ENCODE data around the gene OR2T4. TPM values are rescaled to one million over a fixed set of nuclear protein-coding genes. Genes with fewer than 3 reads are reported as not detected.

The OR2T4 gene
- polyA plus RNA-seq, 1 donor from 2014 or later, result not detected

DNA sequence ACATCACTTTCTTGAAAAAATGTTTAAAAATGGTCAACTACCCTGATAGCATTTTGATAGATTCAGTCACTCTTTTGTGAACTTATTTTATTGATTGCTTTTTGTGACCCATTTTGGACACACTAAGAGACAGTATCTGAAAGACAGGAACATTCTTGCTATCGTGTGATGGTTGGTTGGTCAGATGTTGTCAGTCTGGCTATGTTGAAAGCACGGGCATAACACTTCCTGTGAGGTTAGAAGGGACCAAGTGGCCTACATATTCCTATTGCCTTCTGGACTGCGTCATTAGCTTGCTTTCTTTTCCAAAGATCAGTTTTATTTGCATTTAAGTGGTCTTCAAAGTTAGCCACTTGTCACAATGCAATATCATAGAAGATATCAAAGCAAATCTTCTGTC, 15.5 kb downstream of the OR2T4 start:
- H3K79me2 ChIP-seq (replicated peaks; ENCODE audit: insufficient read depth, low read length), result no peaks in the 10 kb centered on the region
- H3K4me3 ChIP-seq (ENCODE audit: low read length), result no peak overlapping the region
- TF ChIP-seq SMC3 (conservative IDR thresholded peaks at IDR 0.05; ENCODE audit: poor library complexity) (no peak), TAF1 (IDR thresholded peaks at IDR 0.05; ENCODE audit: low read depth) (no peak), POLR2AphosphoS5 (IDR thresholded peaks at IDR 0.05) (no peak), MXI1 (conservative IDR thresholded peaks at IDR 0.05; ENCODE audit: poor library complexity, severe bottlenecking) (no peak), EP300 (conservative IDR thresholded peaks at IDR 0.05; ENCODE audit: poor library complexity, severe bottlenecking) (no peak), EZH2 (IDR thresholded peaks at IDR 0.05; ENCODE audit: borderline replicate concordance, insufficient read depth, low read length, poor library complexity, severe bottlenecking) (no peak), RAD21 (conservative IDR thresholded peaks at IDR 0.05) (no peak)
- TF ChIP-seq, protein P1, sequence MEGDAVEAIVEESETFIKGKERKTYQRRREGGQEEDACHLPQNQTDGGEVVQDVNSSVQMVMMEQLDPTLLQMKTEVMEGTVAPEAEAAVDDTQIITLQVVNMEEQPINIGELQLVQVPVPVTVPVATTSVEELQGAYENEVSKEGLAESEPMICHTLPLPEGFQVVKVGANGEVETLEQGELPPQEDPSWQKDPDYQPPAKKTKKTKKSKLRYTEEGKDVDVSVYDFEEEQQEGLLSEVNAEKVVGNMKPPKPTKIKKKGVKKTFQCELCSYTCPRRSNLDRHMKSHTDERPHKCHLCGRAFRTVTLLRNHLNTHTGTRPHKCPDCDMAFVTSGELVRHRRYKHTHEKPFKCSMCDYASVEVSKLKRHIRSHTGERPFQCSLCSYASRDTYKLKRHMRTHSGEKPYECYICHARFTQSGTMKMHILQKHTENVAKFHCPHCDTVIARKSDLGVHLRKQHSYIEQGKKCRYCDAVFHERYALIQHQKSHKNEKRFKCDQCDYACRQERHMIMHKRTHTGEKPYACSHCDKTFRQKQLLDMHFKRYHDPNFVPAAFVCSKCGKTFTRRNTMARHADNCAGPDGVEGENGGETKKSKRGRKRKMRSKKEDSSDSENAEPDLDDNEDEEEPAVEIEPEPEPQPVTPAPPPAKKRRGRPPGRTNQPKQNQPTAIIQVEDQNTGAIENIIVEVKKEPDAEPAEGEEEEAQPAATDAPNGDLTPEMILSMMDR (IDR thresholded peaks at IDR 0.05; ENCODE audit: poor library complexity, severe bottlenecking), result no peak
- TF ChIP-seq, protein P2, sequence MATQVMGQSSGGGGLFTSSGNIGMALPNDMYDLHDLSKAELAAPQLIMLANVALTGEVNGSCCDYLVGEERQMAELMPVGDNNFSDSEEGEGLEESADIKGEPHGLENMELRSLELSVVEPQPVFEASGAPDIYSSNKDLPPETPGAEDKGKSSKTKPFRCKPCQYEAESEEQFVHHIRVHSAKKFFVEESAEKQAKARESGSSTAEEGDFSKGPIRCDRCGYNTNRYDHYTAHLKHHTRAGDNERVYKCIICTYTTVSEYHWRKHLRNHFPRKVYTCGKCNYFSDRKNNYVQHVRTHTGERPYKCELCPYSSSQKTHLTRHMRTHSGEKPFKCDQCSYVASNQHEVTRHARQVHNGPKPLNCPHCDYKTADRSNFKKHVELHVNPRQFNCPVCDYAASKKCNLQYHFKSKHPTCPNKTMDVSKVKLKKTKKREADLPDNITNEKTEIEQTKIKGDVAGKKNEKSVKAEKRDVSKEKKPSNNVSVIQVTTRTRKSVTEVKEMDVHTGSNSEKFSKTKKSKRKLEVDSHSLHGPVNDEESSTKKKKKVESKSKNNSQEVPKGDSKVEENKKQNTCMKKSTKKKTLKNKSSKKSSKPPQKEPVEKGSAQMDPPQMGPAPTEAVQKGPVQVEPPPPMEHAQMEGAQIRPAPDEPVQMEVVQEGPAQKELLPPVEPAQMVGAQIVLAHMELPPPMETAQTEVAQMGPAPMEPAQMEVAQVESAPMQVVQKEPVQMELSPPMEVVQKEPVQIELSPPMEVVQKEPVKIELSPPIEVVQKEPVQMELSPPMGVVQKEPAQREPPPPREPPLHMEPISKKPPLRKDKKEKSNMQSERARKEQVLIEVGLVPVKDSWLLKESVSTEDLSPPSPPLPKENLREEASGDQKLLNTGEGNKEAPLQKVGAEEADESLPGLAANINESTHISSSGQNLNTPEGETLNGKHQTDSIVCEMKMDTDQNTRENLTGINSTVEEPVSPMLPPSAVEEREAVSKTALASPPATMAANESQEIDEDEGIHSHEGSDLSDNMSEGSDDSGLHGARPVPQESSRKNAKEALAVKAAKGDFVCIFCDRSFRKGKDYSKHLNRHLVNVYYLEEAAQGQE (IDR thresholded peaks at IDR 0.05; ENCODE audit: borderline replicate concordance), result no peak
- H3K9me3 ChIP-seq (ENCODE audit: low read length), result no peaks in the 10 kb centered on the region
- no peaks in the 10 kb centered on the region for H4K20me1 ChIP-seq (ENCODE audit: insufficient read depth)
- H3K9ac ChIP-seq (ENCODE audit: low read length), result no peak overlapping the region
- no peak overlapping the region for H3K4me2 ChIP-seq (ENCODE audit: low read length)
- no peaks in the 10 kb centered on the region for H3F3A ChIP-seq (ENCODE audit: insufficient read depth, low read length, poor library complexity, severe bottlenecking)
- no peak overlapping the region for H3K27ac ChIP-seq (ENCODE audit: low read length)
- H3K9me2 ChIP-seq (ENCODE audit: insufficient read depth, low read length), result no peaks in the 10 kb centered on the region
- no peaks in the 10 kb centered on the region for H3K36me3 ChIP-seq (ENCODE audit: insufficient read depth, low read length)
- H3K27me3 ChIP-seq (ENCODE audit: insufficient read depth, low read depth, low read length), result no peaks in the 10 kb centered on the region
- no peak overlapping the region for H2AFZ ChIP-seq (ENCODE audit: low read depth, low read length)

DNA sequence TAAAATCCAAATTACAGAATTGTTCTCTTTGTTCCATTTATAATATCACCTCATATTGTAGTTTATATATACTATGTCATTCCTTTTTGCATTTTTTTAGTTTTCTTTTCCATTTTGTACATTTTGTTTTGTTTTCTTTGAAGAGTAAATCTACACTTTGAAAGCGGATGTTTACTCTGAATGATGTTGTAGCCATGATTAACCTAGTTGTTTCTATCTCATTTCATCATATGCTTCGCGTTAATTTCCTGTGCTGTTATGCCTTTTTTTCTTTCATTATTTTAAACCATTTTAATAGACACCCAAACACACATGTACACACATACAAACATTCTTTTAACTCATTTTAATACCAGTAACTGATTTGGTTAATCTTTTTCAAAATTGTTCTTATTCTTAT, 19.4 kb downstream of the OR2T4 start:
- peaks cover 7% of the 10 kb centered on the region for H3K9me3 ChIP-seq (ENCODE audit: low read length)
- no peak overlapping the region for H3K27ac ChIP-seq (ENCODE audit: low read length)
- no peak overlapping the region for H3K4me2 ChIP-seq (ENCODE audit: low read length)
- H3F3A ChIP-seq (ENCODE audit: insufficient read depth, low read length, poor library complexity, severe bottlenecking), result no peaks in the 10 kb centered on the region
- H3K9ac ChIP-seq (ENCODE audit: low read length), result no peak overlapping the region
- TF ChIP-seq, protein P2 (IDR thresholded peaks at IDR 0.05; ENCODE audit: borderline replicate concordance), result no peak
- TF ChIP-seq, protein P1 (IDR thresholded peaks at IDR 0.05; ENCODE audit: poor library complexity, severe bottlenecking), result no peak
- no peak for TF ChIP-seq SMC3 (conservative IDR thresholded peaks at IDR 0.05; ENCODE audit: poor library complexity)
- no peak for TF ChIP-seq TAF1 (IDR thresholded peaks at IDR 0.05; ENCODE audit: low read depth)
- no peak for TF ChIP-seq MXI1 (conservative IDR thresholded peaks at IDR 0.05; ENCODE audit: poor library complexity, severe bottlenecking)
- TF ChIP-seq RAD21 (conservative IDR thresholded peaks at IDR 0.05), result no peak
- TF ChIP-seq EP300 (conservative IDR thresholded peaks at IDR 0.05; ENCODE audit: poor library complexity, severe bottlenecking), result no peak
- TF ChIP-seq POLR2AphosphoS5 (IDR thresholded peaks at IDR 0.05), result no peak
- TF ChIP-seq EZH2 (IDR thresholded peaks at IDR 0.05; ENCODE audit: borderline replicate concordance, insufficient read depth, low read length, poor library complexity, severe bottlenecking), result no peak
- H3K36me3 ChIP-seq (ENCODE audit: insufficient read depth, low read length), result no peaks in the 10 kb centered on the region
- no peak overlapping the region for H2AFZ ChIP-seq (ENCODE audit: low read depth, low read length)
- no peaks in the 10 kb centered on the region for H4K20me1 ChIP-seq (ENCODE audit: insufficient read depth)
- H3K79me2 ChIP-seq (replicated peaks; ENCODE audit: insufficient read depth, low read length), result no peaks in the 10 kb centered on the region
- H3K27me3 ChIP-seq (ENCODE audit: insufficient read depth, low read depth, low read length), result no peaks in the 10 kb centered on the region
- no peaks in the 10 kb centered on the region for H3K9me2 ChIP-seq (ENCODE audit: insufficient read depth, low read length)
- no peak overlapping the region for H3K4me3 ChIP-seq (ENCODE audit: low read length)
